ENCODE results near the gene NMRAL1. TPM values are rescaled to one million over a fixed set of nuclear protein-coding genes. Genes with fewer than 3 reads are reported as not detected.

Gene NMRAL1
- polyA plus RNA-seq, 3 donors, result 39.2 to 57.0 (median 49.4) TPM

DNA sequence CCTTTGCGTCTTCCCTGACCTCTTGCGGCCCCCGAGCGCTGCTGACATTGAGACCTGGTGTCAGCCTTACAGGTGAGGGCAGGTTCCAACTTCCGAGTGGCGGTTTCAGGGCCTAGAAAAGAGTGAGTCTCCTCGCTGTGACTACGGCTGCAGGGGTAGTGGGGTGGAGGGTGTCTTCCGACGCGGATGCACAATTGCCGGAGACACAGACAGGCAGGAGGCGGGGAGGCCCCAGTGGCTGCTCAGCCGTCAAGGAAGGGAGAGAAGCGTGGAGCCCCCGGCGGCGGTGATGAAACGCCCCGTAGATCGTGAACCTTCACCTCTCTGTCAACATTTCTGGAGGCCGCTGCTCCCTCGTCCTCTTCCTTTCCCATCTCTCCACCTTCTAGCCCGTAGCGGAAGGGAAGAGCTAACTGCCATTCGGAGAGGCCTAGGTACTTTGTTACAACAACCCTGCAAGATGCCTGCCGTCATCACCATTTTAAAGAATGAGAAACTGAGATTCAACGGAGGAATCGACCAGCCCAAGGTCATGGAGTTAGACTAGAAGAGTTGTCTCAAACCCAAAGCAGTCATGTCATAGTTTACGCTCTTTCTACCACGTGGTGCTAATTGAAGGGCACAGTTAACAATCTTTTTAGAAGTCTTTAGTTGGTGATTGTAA lies 48.3 kb downstream of the NMRAL1 start:
- H3K27ac ChIP-seq (ENCODE audit: low read depth in 1 of 2, low read length in 2 of 2), result peak overlapping the region in 1 of 2 donors; percentile 96
- H4K20me1 ChIP-seq (ENCODE audit: insufficient read depth, low read length), result no peaks in the 10 kb centered on the region
- no peaks in the 10 kb centered on the region for H3K9me3 Mint-ChIP-seq
- peaks cover 46% of the 10 kb centered on the region for H3K79me2 ChIP-seq (ENCODE audit: insufficient read depth, low read length)
- intact Hi-C loops (cut with micrococcal nuclease), result loop anchor here in 1 of 2 donors (5.0 kb wide), 1 partner anchor 41 kb away; no protein-coding TSS in a partner anchor
- H3K27me3 ChIP-seq (ENCODE audit: control insufficient read depth in 2 of 2, insufficient read depth in 2 of 2, low read length in 2 of 2), result no peaks in the 10 kb centered on the region
- H3K4me1 Mint-ChIP-seq, result peaks cover 29% of the 10 kb centered on the region
- under 1% methylated on average over 23 of the region's 31 CpGs for WGBS (ENCODE audit: insufficient coverage)
- peaks cover 21 to 29% of the 10 kb centered on the region in 2 donors for H3K4me1 ChIP-seq (ENCODE audit: control insufficient read depth in 1 of 2, insufficient read depth in 2 of 2, low read length in 2 of 2)
- H3K36me3 Mint-ChIP-seq, result peaks cover 7 to 24% of the 10 kb centered on the region in 2 donors
- peak overlapping the region; percentile 81 for H3K9ac ChIP-seq (ENCODE audit: insufficient read depth, low read length, poor library complexity, severe bottlenecking)
- H3K27me3 Mint-ChIP-seq (ENCODE audit: low read depth in 3 of 3), result peaks cover 0 to 2% (median 0%) of the 10 kb centered on the region in 3 donors
- TF ChIP-seq, protein P1, sequence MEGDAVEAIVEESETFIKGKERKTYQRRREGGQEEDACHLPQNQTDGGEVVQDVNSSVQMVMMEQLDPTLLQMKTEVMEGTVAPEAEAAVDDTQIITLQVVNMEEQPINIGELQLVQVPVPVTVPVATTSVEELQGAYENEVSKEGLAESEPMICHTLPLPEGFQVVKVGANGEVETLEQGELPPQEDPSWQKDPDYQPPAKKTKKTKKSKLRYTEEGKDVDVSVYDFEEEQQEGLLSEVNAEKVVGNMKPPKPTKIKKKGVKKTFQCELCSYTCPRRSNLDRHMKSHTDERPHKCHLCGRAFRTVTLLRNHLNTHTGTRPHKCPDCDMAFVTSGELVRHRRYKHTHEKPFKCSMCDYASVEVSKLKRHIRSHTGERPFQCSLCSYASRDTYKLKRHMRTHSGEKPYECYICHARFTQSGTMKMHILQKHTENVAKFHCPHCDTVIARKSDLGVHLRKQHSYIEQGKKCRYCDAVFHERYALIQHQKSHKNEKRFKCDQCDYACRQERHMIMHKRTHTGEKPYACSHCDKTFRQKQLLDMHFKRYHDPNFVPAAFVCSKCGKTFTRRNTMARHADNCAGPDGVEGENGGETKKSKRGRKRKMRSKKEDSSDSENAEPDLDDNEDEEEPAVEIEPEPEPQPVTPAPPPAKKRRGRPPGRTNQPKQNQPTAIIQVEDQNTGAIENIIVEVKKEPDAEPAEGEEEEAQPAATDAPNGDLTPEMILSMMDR (IDR thresholded peaks at IDR 0.05), result no peak
- peak overlapping the region; percentile 93 to 96 for H3K4me3 Mint-ChIP-seq
- no peak for DNase-seq
- H2AFZ ChIP-seq (ENCODE audit: insufficient read depth, low read depth, low read length, poor library complexity, severe bottlenecking), result peak overlapping the region; percentile 92
- H3K4me3 ChIP-seq (replicated peaks in 1 of 3; ENCODE audit: low read depth in 2 of 3, low read length in 3 of 3), result peak overlapping the region; percentile 77 to 91 (median 83)
- peak overlapping the region; percentile 86 to 100 (median 97) for H3K27ac Mint-ChIP-seq
- H3K4me2 ChIP-seq (replicated peaks; ENCODE audit: extremely low read depth, low read length, poor library complexity, severe bottlenecking), result peak overlapping the region; percentile 93
- H3K36me3 ChIP-seq (replicated peaks in 1 of 2; ENCODE audit: control insufficient read depth in 1 of 2, insufficient read depth in 2 of 2, low read length in 2 of 2), result peaks cover 3 to 6% of the 10 kb centered on the region in 2 donors
- H3K9me3 ChIP-seq (replicated peaks in 1 of 2; ENCODE audit: control insufficient read depth in 1 of 2, insufficient read depth in 1 of 2, low read length in 2 of 2), result no peaks in the 10 kb centered on the region

DNA sequence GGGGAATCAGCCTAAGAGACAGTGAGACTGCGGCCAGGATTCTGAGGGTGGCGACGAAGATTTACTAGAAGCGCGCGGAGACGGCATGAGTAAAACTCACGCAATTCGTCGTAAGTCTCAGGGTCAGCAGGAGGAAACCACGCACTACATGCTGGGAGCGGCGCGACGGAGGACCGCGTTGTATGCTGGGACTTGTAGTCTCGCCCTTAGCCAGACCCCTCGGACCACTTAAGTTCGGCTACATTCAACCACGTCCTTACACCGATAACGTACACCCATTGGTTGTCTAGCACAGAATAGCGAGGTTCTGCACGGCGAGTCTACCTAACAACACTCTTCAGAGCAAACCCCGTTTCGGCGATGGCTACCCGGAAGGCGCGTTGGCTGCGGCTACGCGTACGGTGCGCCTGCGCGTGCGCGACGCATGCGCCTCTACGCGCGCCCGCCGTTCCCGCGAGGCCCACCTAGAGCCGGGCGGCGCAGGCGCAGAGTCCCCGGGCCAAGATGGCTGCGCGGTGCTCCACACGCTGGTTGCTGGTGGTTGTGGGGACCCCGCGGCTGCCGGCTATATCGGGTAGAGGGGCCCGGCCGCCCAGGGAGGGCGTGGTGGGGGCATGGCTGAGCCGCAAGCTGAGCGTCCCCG lies 48.9 kb downstream of the NMRAL1 start, which contains the start of gene DNAJA3:
Gene DNAJA3, plus strand, starts transcription at position 491 of the 643 bp plus-strand sequence. Its CDS starts 14 bp downstream, at position 505.
- Histone ChIP-seq H3K36me3 (replicated peaks in 1 of 2; ENCODE audit: control insufficient read depth in 1 of 2, insufficient read depth in 2 of 2, low read length in 2 of 2) (peaks cover 0 to 2% of the 10 kb centered on the region in 2 donors), H3K9me3 (replicated peaks in 1 of 2; ENCODE audit: control insufficient read depth in 1 of 2, insufficient read depth in 1 of 2, low read length in 2 of 2) (no peaks in the 10 kb centered on the region), H3K27ac (ENCODE audit: low read depth in 1 of 2, low read length in 2 of 2) (peak within 1 kb of the TSS; percentile 84 to 96), H3K4me3 (replicated peaks in 1 of 3; ENCODE audit: low read depth in 2 of 3, low read length in 3 of 3) (peak within 1 kb of the TSS; percentile 77 to 91 (median 83)), H4K20me1 (ENCODE audit: insufficient read depth, low read length) (no peaks in the 10 kb centered on the region), H3K4me2 (replicated peaks; ENCODE audit: extremely low read depth, low read length, poor library complexity, severe bottlenecking) (peak within 1 kb of the TSS; percentile 93), H3K9ac (ENCODE audit: insufficient read depth, low read length, poor library complexity, severe bottlenecking) (peak within 1 kb of the TSS; percentile 81), H2AFZ (ENCODE audit: insufficient read depth, low read depth, low read length, poor library complexity, severe bottlenecking) (peak within 1 kb of the TSS; percentile 92), H3K27me3 (ENCODE audit: control insufficient read depth in 2 of 2, insufficient read depth in 2 of 2, low read length in 2 of 2) (no peaks in the 10 kb centered on the region), H3K4me1 (ENCODE audit: control insufficient read depth in 1 of 2, insufficient read depth in 2 of 2, low read length in 2 of 2) (peaks cover 28 to 35% of the 10 kb centered on the region in 2 donors), H3K79me2 (ENCODE audit: insufficient read depth, low read length) (peaks cover 44% of the 10 kb centered on the region)
- peaks cover 0 to 2% (median 0%) of the 10 kb centered on the region in 3 donors for H3K27me3 Mint-ChIP-seq (ENCODE audit: low read depth in 3 of 3)
- no peaks in the 10 kb centered on the region for H3K9me3 Mint-ChIP-seq
- H3K27ac Mint-ChIP-seq, result peak within 1 kb of the TSS; percentile 97 to 100 (median 99)
- H3K4me1 Mint-ChIP-seq, result peaks cover 35% of the 10 kb centered on the region
- peak within 1 kb of the TSS; percentile 93 to 96 for H3K4me3 Mint-ChIP-seq
- H3K36me3 Mint-ChIP-seq, result peaks cover 4 to 17% of the 10 kb centered on the region in 2 donors
- peak; percentile 95 to 97 (median 96) for DNase-seq
- TF ChIP-seq, protein P1 (IDR thresholded peaks at IDR 0.05), result no peak
- intact Hi-C loops (cut with micrococcal nuclease), result loop anchor here in 1 of 2 donors (1.0 to 5.0 kb wide), 2 partner anchors 9 to 42 kb away; partner anchors contain the start of gene CORO7
- under 1% methylated on average over 68 of the region's 68 CpGs for WGBS (ENCODE audit: insufficient coverage)

Data from CD14-positive monocyte (primary cell).